ENCODE measurements around the gene DLGAP1. TPM values are rescaled to one million over a fixed set of nuclear protein-coding genes. Genes with fewer than 3 reads are reported as not detected.
"Not testable (repeated sequence)": the region's sequence is repeated elsewhere in the genome, so short reads cannot be mapped to it uniquely, and the experiment has no call there.

Gene DLGAP1
- total RNA-seq, 3 donors from 2014 or later (not counting 1 experiment from before 2014, with no cell fraction given): not detected

DNA sequence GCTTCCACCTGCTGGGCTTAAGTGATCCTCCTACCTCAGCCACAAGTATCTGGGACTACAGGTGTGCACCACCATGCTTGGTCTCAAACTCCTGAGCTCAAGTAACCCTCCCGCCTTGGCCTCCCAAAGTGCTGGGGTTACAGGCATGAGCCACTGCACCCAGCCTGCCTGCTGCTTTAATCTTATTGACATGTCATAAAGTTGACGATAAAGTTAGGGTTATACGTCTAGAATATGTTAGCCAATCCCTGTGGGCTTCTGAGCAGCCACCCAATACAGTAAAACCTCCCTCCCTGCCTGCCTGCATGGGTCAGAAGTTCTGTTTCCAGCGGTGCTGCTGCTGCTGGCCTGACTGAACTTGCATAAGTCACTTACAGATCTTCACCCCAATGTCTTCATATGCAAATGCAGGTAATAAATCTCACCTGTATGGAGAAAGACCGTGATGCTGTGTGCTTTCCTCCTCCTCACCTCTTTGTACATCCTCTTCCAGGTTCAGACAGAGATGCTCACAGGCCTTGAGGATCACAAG, 975.1 kb downstream of the DLGAP1 start:
- intact Hi-C loops (cut with micrococcal nuclease): no loop called here
- Histone ChIP-seq H3K27ac (ENCODE audit: low read length) (no peak overlapping the region), H3K9me3 (ENCODE audit: control insufficient read depth, insufficient read depth, low read length) (no peaks in the 10 kb centered on the region), H3K27me3 (ENCODE audit: control insufficient read depth, insufficient read depth, low read length) (no peaks in the 10 kb centered on the region), H3K36me3 (ENCODE audit: control insufficient read depth, insufficient read depth, low read length) (no peaks in the 10 kb centered on the region), H3K4me3 (ENCODE audit: low read length) (no peak overlapping the region), H3K4me1 (ENCODE audit: control insufficient read depth, insufficient read depth, low read length) (no peaks in the 10 kb centered on the region)
- Mint-ChIP-seq H3K9me3 (no peaks in the 10 kb centered on the region), H3K27me3 (ENCODE audit: low read depth in 2 of 2) (peaks cover 0 to 8% of the 10 kb centered on the region in 2 donors), H3K27ac (no peak overlapping the region), H3K36me3 (no peaks in the 10 kb centered on the region), H3K4me1 (no peaks in the 10 kb centered on the region), H3K4me3 (no peak overlapping the region)
- no peak for DNase-seq
- TF ChIP-seq, protein P1, sequence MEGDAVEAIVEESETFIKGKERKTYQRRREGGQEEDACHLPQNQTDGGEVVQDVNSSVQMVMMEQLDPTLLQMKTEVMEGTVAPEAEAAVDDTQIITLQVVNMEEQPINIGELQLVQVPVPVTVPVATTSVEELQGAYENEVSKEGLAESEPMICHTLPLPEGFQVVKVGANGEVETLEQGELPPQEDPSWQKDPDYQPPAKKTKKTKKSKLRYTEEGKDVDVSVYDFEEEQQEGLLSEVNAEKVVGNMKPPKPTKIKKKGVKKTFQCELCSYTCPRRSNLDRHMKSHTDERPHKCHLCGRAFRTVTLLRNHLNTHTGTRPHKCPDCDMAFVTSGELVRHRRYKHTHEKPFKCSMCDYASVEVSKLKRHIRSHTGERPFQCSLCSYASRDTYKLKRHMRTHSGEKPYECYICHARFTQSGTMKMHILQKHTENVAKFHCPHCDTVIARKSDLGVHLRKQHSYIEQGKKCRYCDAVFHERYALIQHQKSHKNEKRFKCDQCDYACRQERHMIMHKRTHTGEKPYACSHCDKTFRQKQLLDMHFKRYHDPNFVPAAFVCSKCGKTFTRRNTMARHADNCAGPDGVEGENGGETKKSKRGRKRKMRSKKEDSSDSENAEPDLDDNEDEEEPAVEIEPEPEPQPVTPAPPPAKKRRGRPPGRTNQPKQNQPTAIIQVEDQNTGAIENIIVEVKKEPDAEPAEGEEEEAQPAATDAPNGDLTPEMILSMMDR (IDR thresholded peaks at IDR 0.05): no peak
- no peak for ATAC-seq
- 96% methylated on average over 4 of the region's 5 CpGs for WGBS (ENCODE audit: insufficient coverage)

- H3K27ac Mint-ChIP-seq: no peak overlapping the region
- no peak overlapping the region for H3K4me3 Mint-ChIP-seq
- peaks cover 4% of the 10 kb centered on the region in 2 donors for H3K27me3 Mint-ChIP-seq (ENCODE audit: low read depth in 2 of 2)
- Histone ChIP-seq H3K36me3 (ENCODE audit: control insufficient read depth, insufficient read depth, low read length) (no peaks in the 10 kb centered on the region), H3K4me1 (ENCODE audit: control insufficient read depth, insufficient read depth, low read length) (no peaks in the 10 kb centered on the region), H3K9me3 (ENCODE audit: control insufficient read depth, insufficient read depth, low read length) (no peaks in the 10 kb centered on the region), H3K27ac (ENCODE audit: low read length) (no peak overlapping the region), H3K27me3 (ENCODE audit: control insufficient read depth, insufficient read depth, low read length) (no peaks in the 10 kb centered on the region), H3K4me3 (ENCODE audit: low read length) (no peak overlapping the region)
- TF ChIP-seq, protein P1 (IDR thresholded peaks at IDR 0.05): no peak
- H3K36me3 Mint-ChIP-seq: no peaks in the 10 kb centered on the region
- ATAC-seq (no peak), DNase-seq (no peak)
- WGBS (ENCODE audit: insufficient coverage): 95% methylated on average over 8 of the region's 8 CpGs
- no peaks in the 10 kb centered on the region for H3K9me3 Mint-ChIP-seq
- intact Hi-C loops (cut with micrococcal nuclease): no loop called here
- H3K4me1 Mint-ChIP-seq: no peaks in the 10 kb centered on the region
These were observed 976.7 kb downstream of the DLGAP1 start for GRCh38 chr18:3478262-3478978.

DNA sequence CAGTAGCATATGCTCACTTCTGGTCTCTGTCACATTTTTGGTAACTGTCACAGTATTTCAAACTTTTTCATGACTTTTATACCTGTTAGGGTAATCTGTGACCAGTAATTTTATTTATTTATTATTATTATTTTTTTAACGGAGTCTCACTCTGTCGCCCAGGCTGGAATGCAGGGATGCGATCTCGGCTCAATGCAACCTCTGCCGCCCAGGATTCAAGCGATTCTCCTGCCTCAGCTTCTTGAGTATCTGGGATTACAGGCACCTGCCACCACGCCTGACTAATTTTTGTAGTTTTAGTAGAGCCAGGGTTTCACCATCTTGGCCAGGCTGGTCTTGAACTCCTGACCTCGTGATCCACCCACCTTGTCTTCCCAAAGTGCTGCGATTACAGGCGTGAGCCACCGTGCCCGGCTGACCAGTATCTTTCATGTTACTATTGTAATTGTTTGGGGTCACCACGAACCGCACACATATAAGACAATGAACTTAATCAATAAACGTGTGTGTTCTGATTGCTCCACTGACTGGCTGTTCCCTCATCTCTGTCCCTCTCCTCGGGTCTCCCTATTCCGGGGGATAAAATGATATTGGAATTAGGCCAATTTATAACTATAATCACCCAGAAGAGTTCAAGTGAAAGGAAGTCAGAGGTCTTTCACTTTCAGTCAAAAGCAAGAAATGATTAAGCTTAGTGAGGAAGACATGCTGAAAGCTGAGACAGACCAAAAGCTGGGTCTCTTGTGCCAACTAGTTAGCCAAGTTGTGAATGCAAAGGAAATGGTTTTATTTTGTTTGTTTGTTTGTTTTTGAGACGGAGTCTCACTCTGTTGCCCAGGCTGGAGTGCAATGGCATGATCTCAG, 982.2 kb downstream of the DLGAP1 start:
- ATAC-seq: no peak
- intact Hi-C loops (cut with micrococcal nuclease): no loop called here
- Mint-ChIP-seq H3K27ac (no peak overlapping the region), H3K4me1 (no peaks in the 10 kb centered on the region), H3K9me3 (no peaks in the 10 kb centered on the region), H3K36me3 (no peaks in the 10 kb centered on the region), H3K27me3 (ENCODE audit: low read depth in 2 of 2) (peaks cover 0 to 4% of the 10 kb centered on the region in 2 donors), H3K4me3 (no peak overlapping the region)
- no peak for DNase-seq
- no peaks in the 10 kb centered on the region for H3K27me3 ChIP-seq (ENCODE audit: control insufficient read depth, insufficient read depth, low read length)
- H3K36me3 ChIP-seq (ENCODE audit: control insufficient read depth, insufficient read depth, low read length): no peaks in the 10 kb centered on the region
- no peak overlapping the region for H3K27ac ChIP-seq (ENCODE audit: low read length)
- TF ChIP-seq, protein P1 (IDR thresholded peaks at IDR 0.05): no peak
- H3K4me3 ChIP-seq (ENCODE audit: low read length): no peak overlapping the region
- peaks cover 3% of the 10 kb centered on the region for H3K4me1 ChIP-seq (ENCODE audit: control insufficient read depth, insufficient read depth, low read length)
- 79% methylated on average over 17 of the region's 18 CpGs for WGBS (ENCODE audit: insufficient coverage)
- no peaks in the 10 kb centered on the region for H3K9me3 ChIP-seq (ENCODE audit: control insufficient read depth, insufficient read depth, low read length)

DNA sequence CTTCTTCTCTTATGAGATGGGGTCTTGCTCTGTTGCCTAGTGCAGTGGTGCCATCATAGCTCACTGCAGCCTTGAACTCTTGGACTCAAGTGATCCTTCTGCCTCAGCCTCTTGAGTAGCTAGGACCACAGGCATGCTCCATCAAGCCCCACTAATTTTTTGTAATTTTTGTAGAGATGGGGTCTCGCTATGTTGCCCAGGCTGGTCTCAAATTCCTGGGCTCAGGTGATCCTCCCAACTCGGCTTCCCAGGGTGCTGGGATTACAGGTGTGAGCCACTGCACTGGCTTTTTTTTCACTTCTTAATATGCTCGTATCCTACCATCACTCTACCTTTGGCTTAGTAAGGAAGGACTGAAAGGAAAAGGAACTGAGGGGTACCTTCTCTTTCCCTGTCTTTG, 983.0 kb downstream of the DLGAP1 start:
- H3K27ac Mint-ChIP-seq; ATAC-seq; intact Hi-C loops (cut with micrococcal nuclease); H3K4me3 ChIP-seq (ENCODE audit: low read length); H3K27me3 Mint-ChIP-seq (ENCODE audit: low read depth in 2 of 2); H3K36me3 ChIP-seq (ENCODE audit: control insufficient read depth, insufficient read depth, low read length); DNase-seq; H3K9me3 ChIP-seq (ENCODE audit: control insufficient read depth, insufficient read depth, low read length); H3K4me3 Mint-ChIP-seq; H3K27me3 ChIP-seq (ENCODE audit: control insufficient read depth, insufficient read depth, low read length); H3K27ac ChIP-seq (ENCODE audit: low read length); H3K4me1 ChIP-seq (ENCODE audit: control insufficient read depth, insufficient read depth, low read length); H3K4me1 Mint-ChIP-seq; H3K9me3 Mint-ChIP-seq; H3K36me3 Mint-ChIP-seq: not testable (repeated sequence)
- 95% methylated on average over 2 of the region's 3 CpGs for WGBS (ENCODE audit: insufficient coverage)
